Neural progenitor cell (in vitro differentiated cells): Measurements from ENCODE around the gene TPT1. TPM values are rescaled to one million over a fixed set of nuclear protein-coding genes. Genes with fewer than 3 reads are reported as not detected.

Source experiments
- DNase-seq: peaks from one replicate; pipeline ENCODE4 v3.0.0-alpha.2; 2016; ENCODE audit warnings: low spot score
- H2AFZ ChIP-seq: fragments of 200-600 bp; sonication (generic); replicated peaks from 2 replicates; pipeline ENCODE4 v1.6.1; 2016; ENCODE audit warnings: antibody characterized with exemption
- H3F3A ChIP-seq: fragments of 200-600 bp; sonication (generic); 2 replicates; pipeline ENCODE4 v1.6.1; 2016; ENCODE audit warnings: antibody characterized with exemption, low read depth
- H3K27ac ChIP-seq: fragments of 200-600 bp; sonication (generic); 2 replicates; pipeline ENCODE4 v1.5.1; 2016; ENCODE audit warnings: mild to moderate bottlenecking
- H3K27me3 ChIP-seq: fragments of 200-600 bp; sonication (generic); 2 replicates; pipeline ENCODE4 v1.6.1; 2016; ENCODE audit warnings: mild to moderate bottlenecking, moderate library complexity
- H3K36me3 ChIP-seq: fragments of 200-600 bp; sonication (generic); 2 replicates; pipeline ENCODE4 v1.5.1; 2016
- H3K4me1 ChIP-seq: fragments of 200-600 bp; sonication (generic); 2 replicates; pipeline ENCODE4 v1.6.1; 2016; ENCODE audit warnings: mixed run types
- H3K4me2 ChIP-seq: fragments of 200-600 bp; sonication (generic); 2 replicates; pipeline ENCODE4 v1.6.1; 2016
- H3K4me3 ChIP-seq: fragments of 200-600 bp; sonication (generic); 2 replicates; pipeline ENCODE4 v1.5.1; 2016
- H3K79me2 ChIP-seq: fragments of 200-600 bp; sonication (generic); 2 replicates; pipeline ENCODE4 v1.6.1; 2016; ENCODE audit warnings: low read depth
- H3K9ac ChIP-seq: fragments of 200-600 bp; sonication (generic); 2 replicates; pipeline ENCODE4 v1.6.1; 2016
- H3K9me3 ChIP-seq: fragments of 200-600 bp; sonication (generic); 2 replicates; pipeline ENCODE4 v1.5.1; 2016; ENCODE audit warnings: low read depth
- H4K20me1 ChIP-seq: fragments of 200-600 bp; sonication (generic); 2 replicates; pipeline ENCODE4 v1.6.1; 2016; ENCODE audit warnings: low read depth
- H3K27ac Mint-ChIP-seq: 3 replicates; pipeline ENCODE4 v1.8.0; 2021; ENCODE audit warnings: mixed read lengths
- H3K27me3 Mint-ChIP-seq: 2 replicates; pipeline ENCODE4 v1.8.0; 2022; ENCODE audit warnings: low read depth, mild to moderate bottlenecking, inconsistent platforms, moderate library complexity, mixed read lengths; ENCODE audit not compliant: insufficient read depth
- H3K36me3 Mint-ChIP-seq: 3 replicates; pipeline ENCODE4 v1.8.0; 2021; ENCODE audit warnings: mixed read lengths
- H3K4me1 Mint-ChIP-seq: 3 replicates; pipeline ENCODE4 v1.8.0; 2021; ENCODE audit warnings: mixed read lengths
- H3K4me3 Mint-ChIP-seq: 3 replicates; pipeline ENCODE4 v1.8.0; 2021; ENCODE audit warnings: mild to moderate bottlenecking, moderate library complexity, mixed read lengths
- H3K9me3 Mint-ChIP-seq: 3 replicates; pipeline ENCODE4 v1.8.0; 2020; ENCODE audit warnings: mixed read lengths
- EZH2 ChIP-seq: fragments of 200-600 bp; sonication (generic); IDR thresholded peaks from 2 replicates; pipeline ENCODE4 v1.6.1; 2017; ENCODE audit warnings: antibody characterized with exemption, mild to moderate bottlenecking, moderate library complexity
- EZH2phosphoT487 ChIP-seq: fragments of 200-600 bp; sonication (generic); IDR thresholded peaks from 2 replicates; pipeline ENCODE4 v1.6.1; 2017; ENCODE audit warnings: antibody characterized with exemption
- total RNA-seq: library from RNA; depleted of rRNA; stranded (reverse); fragments of >200 nt; gene quantifications from 2 replicates; pipeline ENCODE4 v1.2.3, GENCODE V29; 2015; ENCODE audit warnings: low replicate concordance
- TF ChIP-seq, protein P1 (sequence below): fragments of 200-600 bp; sonication (generic); IDR thresholded peaks from 2 replicates; pipeline ENCODE4 v1.5.1; 2017; ENCODE audit warnings: antibody characterized with exemption, mild to moderate bottlenecking

Gene TPT1
- total RNA-seq, 1 donor from 2014 or later: 4,951 TPM

DNA sequence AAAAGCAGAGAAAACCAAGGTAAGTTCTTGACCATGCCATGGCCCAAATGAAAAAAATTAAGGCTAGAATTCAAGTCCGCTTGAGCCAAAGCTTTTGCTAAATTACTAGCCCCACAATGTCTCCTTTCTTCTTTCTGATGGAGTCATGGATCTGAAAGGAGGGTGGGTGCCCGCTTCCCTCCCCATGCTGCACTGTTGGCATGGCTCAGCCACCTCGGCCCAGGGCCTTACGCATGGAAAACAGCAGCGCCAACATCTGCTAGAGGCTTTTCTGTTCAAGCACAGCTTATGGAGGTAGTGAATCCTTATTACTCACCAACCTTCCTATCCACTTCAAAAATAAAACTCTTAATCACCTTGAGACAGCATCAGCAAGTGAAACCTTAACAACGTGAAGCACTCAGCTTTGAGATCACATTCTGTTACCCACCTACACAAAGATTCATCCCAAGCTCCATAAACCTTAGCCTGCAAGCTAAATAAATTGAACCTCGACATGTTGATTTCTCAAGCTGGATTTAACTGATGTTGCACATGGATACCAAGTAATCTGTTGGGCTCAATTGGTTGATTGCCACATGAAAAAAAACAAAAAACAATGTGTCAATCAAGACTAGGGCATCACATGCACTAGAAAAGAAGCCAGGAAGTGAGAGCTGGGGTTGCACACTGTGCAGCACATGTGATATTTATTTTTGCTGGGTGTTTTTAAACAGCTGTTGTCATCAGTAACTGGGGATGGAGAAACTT lies 43.4 kb downstream of the TPT1 start:
- H3K9ac ChIP-seq: no peak overlapping the region
- H3K79me2 ChIP-seq: no peaks in the 10 kb centered on the region
- no peak overlapping the region for H3K4me3 Mint-ChIP-seq
- H3K27me3 ChIP-seq: no peaks in the 10 kb centered on the region
- TF ChIP-seq, protein P1, sequence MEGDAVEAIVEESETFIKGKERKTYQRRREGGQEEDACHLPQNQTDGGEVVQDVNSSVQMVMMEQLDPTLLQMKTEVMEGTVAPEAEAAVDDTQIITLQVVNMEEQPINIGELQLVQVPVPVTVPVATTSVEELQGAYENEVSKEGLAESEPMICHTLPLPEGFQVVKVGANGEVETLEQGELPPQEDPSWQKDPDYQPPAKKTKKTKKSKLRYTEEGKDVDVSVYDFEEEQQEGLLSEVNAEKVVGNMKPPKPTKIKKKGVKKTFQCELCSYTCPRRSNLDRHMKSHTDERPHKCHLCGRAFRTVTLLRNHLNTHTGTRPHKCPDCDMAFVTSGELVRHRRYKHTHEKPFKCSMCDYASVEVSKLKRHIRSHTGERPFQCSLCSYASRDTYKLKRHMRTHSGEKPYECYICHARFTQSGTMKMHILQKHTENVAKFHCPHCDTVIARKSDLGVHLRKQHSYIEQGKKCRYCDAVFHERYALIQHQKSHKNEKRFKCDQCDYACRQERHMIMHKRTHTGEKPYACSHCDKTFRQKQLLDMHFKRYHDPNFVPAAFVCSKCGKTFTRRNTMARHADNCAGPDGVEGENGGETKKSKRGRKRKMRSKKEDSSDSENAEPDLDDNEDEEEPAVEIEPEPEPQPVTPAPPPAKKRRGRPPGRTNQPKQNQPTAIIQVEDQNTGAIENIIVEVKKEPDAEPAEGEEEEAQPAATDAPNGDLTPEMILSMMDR: no peak
- TF ChIP-seq EZH2 (no peak), EZH2phosphoT487 (no peak)
- no peaks in the 10 kb centered on the region for H3K4me1 ChIP-seq
- H2AFZ ChIP-seq: no peak overlapping the region
- H3K4me2 ChIP-seq: no peak overlapping the region
- H4K20me1 ChIP-seq: no peaks in the 10 kb centered on the region
- H3K4me3 ChIP-seq: no peak overlapping the region
- H3K9me3 Mint-ChIP-seq: no peaks in the 10 kb centered on the region
- DNase-seq: no peak
- peaks cover 3% of the 10 kb centered on the region for H3K4me1 Mint-ChIP-seq
- H3K27ac ChIP-seq: no peak overlapping the region
- H3K9me3 ChIP-seq: no peaks in the 10 kb centered on the region
- H3K36me3 Mint-ChIP-seq: peaks cover 2% of the 10 kb centered on the region
- peaks cover 9% of the 10 kb centered on the region for H3K27me3 Mint-ChIP-seq
- peaks cover 3% of the 10 kb centered on the region for H3F3A ChIP-seq
- H3K27ac Mint-ChIP-seq: no peak overlapping the region
- H3K36me3 ChIP-seq: no peaks in the 10 kb centered on the region

DNA sequence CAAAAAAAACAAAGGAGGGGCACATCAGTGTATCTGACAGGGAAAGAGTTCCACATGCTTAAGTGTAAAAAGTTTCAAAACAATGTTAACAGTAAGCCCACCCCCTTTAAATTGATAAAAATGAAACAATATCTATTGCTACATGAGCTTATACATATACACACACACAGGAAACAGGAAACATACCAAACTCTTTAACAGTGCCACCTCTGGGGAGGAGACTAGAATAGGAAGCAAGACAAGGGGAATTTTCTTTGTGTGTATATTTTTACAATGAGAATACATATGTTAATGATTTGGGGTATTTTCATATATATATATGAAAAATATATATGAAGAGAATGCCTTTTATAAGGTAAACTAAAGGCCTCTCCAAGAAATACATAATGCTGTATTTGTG lies 44.7 kb downstream of the TPT1 start:
- Mint-ChIP-seq H3K9me3 (no peaks in the 10 kb centered on the region), H3K27me3 (peaks cover 5% of the 10 kb centered on the region), H3K4me3 (no peak overlapping the region), H3K4me1 (no peaks in the 10 kb centered on the region), H3K27ac (no peak overlapping the region), H3K36me3 (peaks cover 2% of the 10 kb centered on the region)
- H3K4me2 ChIP-seq: no peak overlapping the region
- DNase-seq: no peak
- no peak overlapping the region for H3K4me3 ChIP-seq
- no peak overlapping the region for H2AFZ ChIP-seq
- no peaks in the 10 kb centered on the region for H3K4me1 ChIP-seq
- TF ChIP-seq EZH2phosphoT487: no peak
- TF ChIP-seq, protein P1: no peak
- no peak for TF ChIP-seq EZH2
- no peaks in the 10 kb centered on the region for H3K36me3 ChIP-seq
- H3K27ac ChIP-seq: no peak overlapping the region
- no peaks in the 10 kb centered on the region for H3K27me3 ChIP-seq
- no peaks in the 10 kb centered on the region for H3K79me2 ChIP-seq
- H4K20me1 ChIP-seq: no peaks in the 10 kb centered on the region
- H3K9ac ChIP-seq: no peak overlapping the region
- H3K9me3 ChIP-seq: no peaks in the 10 kb centered on the region
- H3F3A ChIP-seq: peaks cover 3% of the 10 kb centered on the region

DNA sequence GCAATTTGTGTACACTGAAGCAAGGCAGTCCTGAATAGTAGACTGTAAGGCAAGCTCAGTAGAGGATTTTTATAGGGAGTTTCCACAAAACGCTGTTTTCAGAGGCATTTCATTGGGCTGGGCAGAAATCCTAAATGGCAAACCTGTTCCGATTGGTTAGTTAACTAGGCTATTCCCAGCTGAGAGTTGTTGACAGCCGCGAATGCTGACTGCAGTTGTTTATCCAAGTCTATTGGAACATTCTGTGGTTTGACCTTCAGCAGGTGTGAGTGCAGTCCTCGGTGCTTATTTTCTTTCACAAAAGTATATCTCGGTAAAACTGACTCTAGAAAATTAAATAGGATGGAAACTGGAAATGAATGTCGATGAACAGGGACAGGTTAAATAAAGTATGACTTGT lies 45.4 kb downstream of the TPT1 start:
- Histone ChIP-seq H3K4me1 (no peaks in the 10 kb centered on the region), H3K27ac (no peak overlapping the region), H3F3A (peaks cover 3% of the 10 kb centered on the region), H2AFZ (no peak overlapping the region), H3K36me3 (no peaks in the 10 kb centered on the region), H3K79me2 (no peaks in the 10 kb centered on the region), H3K27me3 (no peaks in the 10 kb centered on the region), H3K9ac (no peak overlapping the region), H4K20me1 (no peaks in the 10 kb centered on the region), H3K4me3 (no peak overlapping the region), H3K4me2 (no peak overlapping the region), H3K9me3 (no peaks in the 10 kb centered on the region)
- TF ChIP-seq, protein P1: no peak
- TF ChIP-seq EZH2: no peak
- TF ChIP-seq EZH2phosphoT487: no peak
- no peak for DNase-seq
- Mint-ChIP-seq H3K27me3 (peaks cover 4% of the 10 kb centered on the region), H3K27ac (no peak overlapping the region), H3K4me1 (no peaks in the 10 kb centered on the region), H3K9me3 (no peaks in the 10 kb centered on the region), H3K36me3 (peaks cover 5% of the 10 kb centered on the region), H3K4me3 (no peak overlapping the region)
